DND-41 (cell line): ENCODE results near the gene GTPBP1.

Experiments
- CTCF ChIP-seq: IDR thresholded peaks from 2 replicates; pipeline ENCODE4 v1.5.1; 2012; ENCODE audit warnings: borderline replicate concordance, low read length, moderate library complexity, mild to moderate bottlenecking; ENCODE audit not compliant: poor library complexity, severe bottlenecking; ENCODE audit errors: extremely low read depth
- EZH2 ChIP-seq: IDR thresholded peaks from 3 replicates; pipeline ENCODE4 v1.6.1; 2012; ENCODE audit warnings: borderline replicate concordance, low read depth, mild to moderate bottlenecking, moderate library complexity, low read length, inconsistent platforms; ENCODE audit not compliant: severe bottlenecking

- TF ChIP-seq CTCF (no peak), EZH2 (no peak)
These were observed 42.9 kb downstream of the GTPBP1 start for GRCh38 chr22:38748487-38749136.
